NCI-H748 (cell line): Measurements from ENCODE around the gene MYOG.

Experiments used
- DNase-seq: peaks from one replicate; lab custom pipeline; 2025; ENCODE audit not compliant: unreplicated experiment; lab: John Stamatoyannopoulos, UW

The MYOG gene

GRCh38 chr1:203117611-203118575, 32.1 kb upstream of the MYOG start:
- DNase-seq, result peak; percentile 59

DNA sequence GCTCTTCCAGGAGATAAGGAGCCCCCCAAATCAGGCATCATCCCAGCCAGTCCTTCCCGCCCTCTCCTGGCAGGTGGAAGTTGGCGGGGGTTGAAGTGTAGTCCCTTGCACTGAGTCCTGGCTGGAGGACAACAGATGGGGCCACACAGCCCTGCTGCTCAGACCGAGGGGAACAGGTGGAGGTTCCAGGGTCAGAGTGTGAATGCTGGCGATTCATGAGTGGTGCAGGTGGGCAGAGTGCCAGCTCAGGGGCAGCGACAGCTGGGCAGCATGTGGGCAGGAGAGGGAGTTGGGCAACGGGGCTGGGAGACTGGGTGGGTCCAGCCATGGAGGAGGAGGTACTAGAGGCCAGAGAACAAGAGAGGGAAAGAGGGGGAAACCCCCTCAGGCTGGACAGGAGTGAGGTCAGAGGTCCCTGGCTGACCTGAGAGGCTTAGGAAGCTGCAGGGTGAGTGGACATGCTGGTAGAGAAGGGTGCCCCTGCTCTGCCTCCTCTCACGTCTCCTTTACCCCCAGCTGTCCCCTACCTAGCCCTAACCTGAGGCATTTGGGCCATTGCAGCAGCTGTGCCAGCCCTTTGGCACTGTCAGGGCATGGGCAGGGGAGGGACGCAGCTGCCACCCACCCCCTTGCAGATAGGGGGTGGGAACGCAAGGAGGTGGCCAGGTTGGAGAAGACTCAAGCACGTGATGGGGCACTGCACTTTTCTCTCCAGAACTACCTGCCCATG, 30.4 kb upstream of the MYOG start:
- DNase-seq, result peak; percentile 40

- DNase-seq, result no peak
These were observed 28.4 kb upstream of the MYOG start for GRCh38 chr1:203114202-203114601.

- no peak for DNase-seq
These were observed 27.5 kb upstream of the MYOG start for GRCh38 chr1:203113308-203113707.

DNA sequence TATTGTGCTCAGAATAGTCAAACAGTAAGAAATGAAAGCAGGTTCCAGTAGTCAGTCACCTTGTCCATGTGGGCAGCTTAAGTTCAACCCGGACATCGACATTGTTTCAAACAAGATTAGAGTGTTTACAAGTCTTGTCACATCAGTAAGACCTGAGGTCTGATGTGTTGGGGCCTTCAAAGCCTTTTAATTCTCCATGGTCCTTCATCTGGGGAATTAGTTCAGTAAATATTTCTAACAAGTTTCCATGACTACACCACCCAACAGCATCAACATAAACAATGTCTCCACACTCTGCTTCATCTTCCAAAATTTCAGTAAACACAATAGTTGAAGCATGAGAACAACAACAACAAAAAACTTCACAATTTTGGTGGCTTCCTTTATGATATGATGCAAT, 26.7 kb upstream of the MYOG start:
- DNase-seq, result peak; percentile 28

GRCh38 chr1:203104789-203105390, 19.1 kb upstream of the MYOG start:
- no peak for DNase-seq

DNA sequence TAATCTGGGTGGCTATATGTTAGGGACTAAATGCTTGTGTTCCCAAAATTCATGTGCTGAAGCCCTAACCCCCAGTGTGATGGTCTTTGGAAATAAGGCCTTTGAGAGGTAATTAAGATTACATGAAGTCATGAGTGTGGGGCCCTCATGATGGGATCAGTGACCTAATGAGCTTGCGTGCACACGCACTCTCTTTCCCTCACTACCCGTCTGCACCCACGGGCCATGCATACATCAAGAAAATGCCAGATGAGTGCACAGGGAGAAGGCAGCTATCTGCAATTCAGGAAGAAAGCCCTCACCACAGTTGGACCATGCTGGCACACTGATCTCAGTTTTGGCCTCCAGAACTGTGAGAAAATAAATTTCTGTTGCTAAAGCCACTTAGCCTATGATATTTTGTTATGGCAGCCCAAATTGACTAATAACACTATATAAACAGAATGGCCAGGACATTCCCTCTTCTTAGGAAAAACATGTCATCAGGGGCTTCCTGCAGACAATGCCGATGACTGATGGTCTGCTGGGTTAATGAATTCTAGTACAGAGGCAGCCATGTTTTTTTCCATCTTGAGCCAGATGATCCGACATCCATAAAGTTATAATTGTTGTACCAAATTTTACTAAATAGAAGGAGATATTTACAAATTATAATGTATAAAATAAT, 18.1 kb upstream of the MYOG start:
- no peak for DNase-seq

- DNase-seq, result no peak
These were observed 17.4 kb upstream of the MYOG start for GRCh38 chr1:203103216-203103615.

GRCh38 chr1:203101813-203102634, 16.2 kb upstream of the MYOG start:
- no peak for DNase-seq

DNA sequence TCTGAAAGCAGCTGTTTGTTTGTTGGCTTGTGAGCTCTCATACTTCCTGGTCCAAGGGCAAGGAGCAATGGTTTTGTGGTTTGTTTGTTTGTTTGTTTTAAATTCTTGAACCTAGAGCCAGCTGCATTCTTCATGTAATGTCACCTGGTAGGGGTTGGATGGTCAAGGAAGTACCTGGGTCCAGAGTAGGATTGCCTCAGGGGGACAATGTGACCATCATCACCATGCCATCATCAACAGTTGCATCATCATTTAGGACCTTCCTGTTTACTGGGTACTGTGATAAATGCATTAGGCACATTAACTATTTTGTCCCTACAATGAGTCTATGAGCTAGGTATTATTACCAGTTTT, 14.7 kb upstream of the MYOG start:
- no peak for DNase-seq

DNA sequence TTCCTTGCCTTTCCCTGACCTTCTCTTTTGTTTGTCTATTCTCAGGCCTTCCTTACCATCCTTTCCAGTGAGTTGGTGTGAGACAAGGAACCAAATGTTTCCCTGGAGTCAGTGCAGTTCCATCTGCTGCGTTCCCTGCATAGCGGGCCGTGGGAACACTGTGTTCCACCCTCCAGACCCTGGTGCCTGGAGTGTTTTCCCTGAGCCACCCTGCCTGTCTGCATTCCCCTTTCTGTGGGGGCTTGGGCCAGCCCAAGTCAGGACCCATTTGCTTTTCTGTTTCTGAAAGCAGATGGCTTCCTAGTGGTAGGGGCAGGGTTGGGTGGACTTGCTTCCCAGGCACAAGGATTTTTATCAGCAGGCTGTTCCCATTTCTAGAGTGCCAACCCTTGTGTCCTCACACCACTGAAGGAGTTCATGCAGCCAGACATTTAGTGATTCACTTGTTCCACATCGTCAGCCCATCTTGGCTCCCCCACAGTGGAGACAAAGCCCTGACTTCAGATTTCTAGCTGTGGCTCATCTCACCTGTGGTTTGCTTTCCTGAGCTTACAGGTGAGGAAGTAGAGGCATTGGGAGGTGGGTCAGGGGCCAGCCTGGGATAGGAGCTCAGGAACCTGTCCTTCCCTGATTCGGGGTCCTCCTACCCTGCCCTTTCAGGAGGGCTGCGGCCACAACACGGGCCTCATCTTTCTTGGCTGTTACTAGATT, 14.1 kb upstream of the MYOG start:
- DNase-seq, result no peak

DNA sequence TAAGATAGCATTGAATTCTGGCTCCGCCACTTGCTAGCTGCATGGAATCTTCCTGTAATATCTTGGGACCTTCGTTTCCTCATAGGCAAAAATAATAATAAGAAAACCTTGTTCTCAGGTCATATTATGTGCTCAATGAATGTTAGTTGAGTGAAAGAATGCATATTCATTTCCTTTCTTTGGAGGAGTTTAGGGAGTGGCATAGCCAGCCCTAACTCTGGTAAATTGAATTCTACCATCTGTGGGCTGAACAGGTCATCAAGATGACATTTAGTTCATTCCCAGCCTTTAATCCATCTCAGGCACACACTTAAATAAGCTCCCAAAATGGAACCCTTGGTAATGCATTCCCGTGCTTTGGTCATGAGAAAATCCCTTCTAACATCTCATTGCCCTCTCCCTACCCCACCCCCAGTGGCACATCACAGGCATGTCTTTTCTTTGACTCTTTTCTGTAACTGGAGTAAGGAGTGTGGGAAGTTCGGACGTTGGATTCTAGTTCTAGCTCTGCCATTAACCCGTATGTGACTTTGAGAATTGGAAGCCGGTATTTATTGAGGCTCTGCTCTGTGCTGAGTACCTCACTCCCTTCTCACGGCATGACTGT, 13.2 kb upstream of the MYOG start:
- DNase-seq, result no peak

DNA sequence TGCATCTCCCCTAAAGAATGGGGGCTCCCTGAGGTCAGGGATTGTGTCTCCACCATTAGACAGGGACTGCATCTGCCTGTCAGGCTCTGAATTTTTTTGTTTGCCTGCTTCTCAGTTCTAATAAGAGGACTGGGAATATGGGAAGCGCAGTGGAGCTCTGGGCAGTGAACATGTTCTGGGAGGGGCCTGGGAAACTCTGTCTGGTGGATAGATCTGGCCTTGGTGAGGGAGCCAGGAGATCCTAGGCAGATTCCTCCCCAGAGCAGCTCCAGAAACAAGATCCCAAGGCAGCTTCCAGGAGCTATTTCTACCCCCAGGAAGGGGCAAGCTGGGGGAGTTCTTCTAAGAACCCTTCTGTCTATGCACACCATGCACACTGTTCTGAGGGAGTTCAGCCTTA, 12.6 kb upstream of the MYOG start:
- no peak for DNase-seq

DNA sequence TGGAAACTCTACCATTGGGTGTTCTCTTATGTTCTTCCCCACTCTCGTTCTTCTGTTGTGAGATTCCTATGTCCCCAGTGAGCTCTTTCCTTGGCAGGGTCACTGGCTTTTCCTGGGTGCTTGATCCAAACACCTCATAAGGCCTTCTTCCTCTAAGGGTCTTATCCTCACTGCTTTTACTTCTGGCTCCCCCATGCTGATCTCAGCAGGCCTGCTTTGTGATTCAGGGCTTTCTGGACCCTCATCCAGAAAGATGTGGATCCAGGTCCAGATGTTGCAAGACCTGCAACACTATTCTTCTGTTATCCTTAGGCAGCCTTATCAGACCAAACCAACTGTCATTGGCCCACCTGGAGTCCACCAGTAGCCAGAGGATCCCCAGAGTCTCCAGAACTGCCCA, 11.2 kb upstream of the MYOG start:
- no peak for DNase-seq

DNA sequence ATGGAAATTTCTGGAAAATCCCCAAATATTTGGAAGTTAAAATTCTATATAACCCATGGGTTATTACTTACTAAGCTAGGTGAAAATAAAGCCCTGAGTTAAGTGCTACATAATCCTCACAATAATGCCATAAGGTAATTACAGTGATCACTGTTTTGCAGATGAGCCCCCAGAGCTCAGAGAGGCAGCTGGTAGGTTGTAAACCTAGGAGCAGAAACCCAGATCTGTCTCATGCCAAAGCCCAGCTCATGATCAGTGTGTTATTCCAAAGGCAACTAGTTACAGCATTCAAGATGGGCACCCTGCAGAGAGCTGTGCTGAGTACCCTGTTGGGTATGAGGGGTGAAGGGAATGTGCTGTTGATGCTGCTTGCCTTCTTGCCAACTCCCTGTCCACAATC, 10.8 kb upstream of the MYOG start:
- no peak for DNase-seq

DNA sequence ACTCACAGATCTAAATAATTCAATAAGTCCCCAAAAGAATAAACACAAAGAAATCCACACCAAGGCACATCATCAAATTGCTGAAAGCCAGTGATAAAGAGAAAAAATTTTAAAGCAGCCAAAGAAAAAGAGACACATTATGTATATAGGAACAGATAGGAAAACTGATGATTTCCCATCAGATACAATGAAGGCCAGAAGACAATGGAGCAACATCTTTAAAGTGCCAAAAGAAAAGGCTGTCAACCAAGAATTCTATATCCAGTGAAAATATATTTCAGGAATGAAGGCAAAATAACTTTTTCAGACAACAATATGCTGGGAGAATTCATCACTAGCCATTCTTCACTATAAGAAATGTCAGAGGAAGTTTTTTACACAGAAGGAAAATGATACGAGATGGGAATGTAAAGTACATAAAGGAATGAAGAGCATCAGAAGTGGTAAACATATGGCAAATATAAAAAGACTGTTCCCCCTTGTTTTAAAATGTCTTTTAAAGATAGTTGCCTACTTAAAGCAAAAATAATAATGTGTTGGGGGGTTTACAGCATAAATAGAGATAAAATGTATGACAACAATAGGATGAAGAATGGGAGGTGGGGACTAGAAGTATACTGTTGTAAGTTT, 9.4 kb upstream of the MYOG start:
- no peak for DNase-seq

DNA sequence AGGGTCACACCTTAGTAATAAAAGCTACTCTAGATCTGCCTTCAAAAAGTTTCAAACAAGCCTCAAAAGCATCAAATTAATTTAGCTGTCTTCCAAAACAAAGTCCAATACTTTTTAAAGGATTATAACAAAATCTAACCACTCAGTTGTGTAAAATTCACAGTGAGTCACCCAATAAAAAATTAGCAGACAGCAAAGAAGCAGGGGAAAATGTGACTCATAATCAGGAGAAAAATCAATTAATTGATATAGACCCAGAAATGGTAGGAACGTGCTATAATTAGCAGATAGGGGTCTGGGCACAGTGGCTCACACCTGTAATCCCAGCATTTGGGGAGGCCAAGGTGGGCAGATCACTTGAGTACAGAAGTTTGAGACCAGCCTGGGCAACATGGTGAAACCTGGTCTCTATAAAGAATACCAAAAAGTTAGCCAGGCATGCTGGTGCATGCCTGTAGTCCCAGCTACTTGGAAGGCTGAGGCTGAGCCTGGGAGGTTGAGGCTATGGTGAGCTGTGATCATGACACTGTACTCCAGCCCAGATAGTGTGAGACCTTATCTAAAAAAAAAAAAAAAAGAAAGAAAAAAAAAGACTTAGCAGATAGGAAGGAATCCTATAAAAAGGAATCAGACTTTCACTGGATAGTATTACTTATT, 8.1 kb upstream of the MYOG start:
- no peak for DNase-seq

GRCh38 chr1:203091761-203092330, 6.0 kb upstream of the MYOG start:
- no peak for DNase-seq
